Loucy (cell line): Measurements from ENCODE around the gene DOCK10.

Experiments used
- EZH2phosphoT487 ChIP-seq: fragments of 200-600 bp; IDR thresholded peaks from 2 replicates; pipeline ENCODE4 v1.6.1; 2018; ENCODE audit warnings: antibody characterized with exemption, mild to moderate bottlenecking, moderate library complexity, borderline replicate concordance
- TF ChIP-seq, protein P1 (sequence below): fragments of 200-600 bp; sonication (generic); conservative IDR thresholded peaks from 2 replicates; pipeline ENCODE4 v1.5.1; 2014; ENCODE audit warnings: mild to moderate bottlenecking, antibody characterized with exemption, low read length

- TF ChIP-seq, protein P1, sequence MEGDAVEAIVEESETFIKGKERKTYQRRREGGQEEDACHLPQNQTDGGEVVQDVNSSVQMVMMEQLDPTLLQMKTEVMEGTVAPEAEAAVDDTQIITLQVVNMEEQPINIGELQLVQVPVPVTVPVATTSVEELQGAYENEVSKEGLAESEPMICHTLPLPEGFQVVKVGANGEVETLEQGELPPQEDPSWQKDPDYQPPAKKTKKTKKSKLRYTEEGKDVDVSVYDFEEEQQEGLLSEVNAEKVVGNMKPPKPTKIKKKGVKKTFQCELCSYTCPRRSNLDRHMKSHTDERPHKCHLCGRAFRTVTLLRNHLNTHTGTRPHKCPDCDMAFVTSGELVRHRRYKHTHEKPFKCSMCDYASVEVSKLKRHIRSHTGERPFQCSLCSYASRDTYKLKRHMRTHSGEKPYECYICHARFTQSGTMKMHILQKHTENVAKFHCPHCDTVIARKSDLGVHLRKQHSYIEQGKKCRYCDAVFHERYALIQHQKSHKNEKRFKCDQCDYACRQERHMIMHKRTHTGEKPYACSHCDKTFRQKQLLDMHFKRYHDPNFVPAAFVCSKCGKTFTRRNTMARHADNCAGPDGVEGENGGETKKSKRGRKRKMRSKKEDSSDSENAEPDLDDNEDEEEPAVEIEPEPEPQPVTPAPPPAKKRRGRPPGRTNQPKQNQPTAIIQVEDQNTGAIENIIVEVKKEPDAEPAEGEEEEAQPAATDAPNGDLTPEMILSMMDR: no peak
- no peak for TF ChIP-seq EZH2phosphoT487
Observed at GRCh38 chr2:224973112-224974016, 68.9 kb downstream of the DOCK10 start.
